Hepatocyte (in vitro differentiated cells): ENCODE results near the gene AGAP1.

Experiments
- EZH2 ChIP-seq: fragments of 200-600 bp; sonication (generic); IDR thresholded peaks from 2 replicates; pipeline ENCODE4 v1.6.1; 2016; ENCODE audit warnings: antibody characterized with exemption, mild to moderate bottlenecking, borderline replicate concordance
- TF ChIP-seq, protein P1 (sequence below): fragments of 200-600 bp; sonication (generic); IDR thresholded peaks from 2 replicates; pipeline ENCODE4 v1.5.1; 2016; ENCODE audit warnings: antibody characterized with exemption, mild to moderate bottlenecking; ENCODE audit not compliant: poor library complexity

DNA sequence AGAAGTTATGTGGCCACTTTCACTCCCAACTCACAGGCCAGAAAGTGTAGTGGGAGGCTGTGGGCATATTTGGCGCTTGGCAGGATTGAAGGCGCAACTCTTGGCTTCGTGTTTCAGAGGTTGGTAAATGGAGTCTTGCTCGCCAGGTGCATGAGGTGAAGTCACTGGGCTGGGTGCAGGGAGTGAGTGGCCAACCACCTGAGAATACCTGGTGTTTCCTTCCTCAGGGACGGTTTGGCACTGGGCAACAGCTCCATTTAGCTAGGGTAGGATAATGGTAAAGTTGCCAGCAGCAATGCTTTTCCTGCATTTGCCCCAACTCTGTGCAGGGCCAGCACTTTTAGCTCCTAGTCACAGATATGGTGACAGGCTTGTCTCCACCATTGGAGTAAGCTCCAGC lies 115.9 kb downstream of the AGAP1 start:
- TF ChIP-seq EZH2, result no peak
- TF ChIP-seq, protein P1, sequence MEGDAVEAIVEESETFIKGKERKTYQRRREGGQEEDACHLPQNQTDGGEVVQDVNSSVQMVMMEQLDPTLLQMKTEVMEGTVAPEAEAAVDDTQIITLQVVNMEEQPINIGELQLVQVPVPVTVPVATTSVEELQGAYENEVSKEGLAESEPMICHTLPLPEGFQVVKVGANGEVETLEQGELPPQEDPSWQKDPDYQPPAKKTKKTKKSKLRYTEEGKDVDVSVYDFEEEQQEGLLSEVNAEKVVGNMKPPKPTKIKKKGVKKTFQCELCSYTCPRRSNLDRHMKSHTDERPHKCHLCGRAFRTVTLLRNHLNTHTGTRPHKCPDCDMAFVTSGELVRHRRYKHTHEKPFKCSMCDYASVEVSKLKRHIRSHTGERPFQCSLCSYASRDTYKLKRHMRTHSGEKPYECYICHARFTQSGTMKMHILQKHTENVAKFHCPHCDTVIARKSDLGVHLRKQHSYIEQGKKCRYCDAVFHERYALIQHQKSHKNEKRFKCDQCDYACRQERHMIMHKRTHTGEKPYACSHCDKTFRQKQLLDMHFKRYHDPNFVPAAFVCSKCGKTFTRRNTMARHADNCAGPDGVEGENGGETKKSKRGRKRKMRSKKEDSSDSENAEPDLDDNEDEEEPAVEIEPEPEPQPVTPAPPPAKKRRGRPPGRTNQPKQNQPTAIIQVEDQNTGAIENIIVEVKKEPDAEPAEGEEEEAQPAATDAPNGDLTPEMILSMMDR, result no peak
